A549 (cell line): ENCODE data around the gene SLC5A4.

Experiments used
- CBX2 ChIP-seq: fragments of 200-600 bp; sonication (generic); IDR thresholded peaks from 2 replicates; pipeline ENCODE4 v1.6.1; 2016; ENCODE audit warnings: low read depth, mild to moderate bottlenecking, borderline replicate concordance
- CTCF ChIP-seq: fragments of >200 bp; sonication (Bioruptor Twin); formaldehyde crosslinking; IDR thresholded peaks from 3 replicates; pipeline ENCODE4 v1.5.1; 2016
- ELK1 ChIP-seq: fragments of 150-350 bp; IDR thresholded peaks from 2 replicates; pipeline ENCODE4 v1.6.1; 2014; ENCODE audit warnings: low read depth, mild to moderate bottlenecking, low read length
- FOSL2 ChIP-seq, 2 experiments: fragments of 450-650 bp in 1 of 2; fragments of >200 bp in 1 of 2; sonication (Bioruptor Twin) in 1 of 2; formaldehyde crosslinking; IDR thresholded peaks; 2 replicates each; pipeline versions ENCODE4 v1.5.0 to v1.6.1; 2016 to 2020; ENCODE audit warnings: mild to moderate bottlenecking in 1 of 2, moderate library complexity in 1 of 2
- HDAC2 ChIP-seq: fragments of 200-600 bp; sonication (generic); IDR thresholded peaks from 2 replicates; pipeline ENCODE4 v1.6.1; 2016
- HOXA7 ChIP-seq: fragments of 250-450 bp; sonication (Bioruptor Pico); IDR thresholded peaks from 2 replicates; pipeline ENCODE4 v1.5.0; 2020; ENCODE audit warnings: mild to moderate bottlenecking, moderate library complexity
- JUNB ChIP-seq: fragments of >200 bp; sonication (Bioruptor Twin); formaldehyde crosslinking; IDR thresholded peaks from 2 replicates; pipeline ENCODE4 v1.6.1; 2016
- NFE2L2 ChIP-seq: fragments of 150-350 bp; conservative IDR thresholded peaks from 2 replicates; pipeline ENCODE4 v1.6.1; 2014; ENCODE audit warnings: low read length
- PHF8 ChIP-seq: fragments of 200-600 bp; sonication (generic); IDR thresholded peaks from 2 replicates; pipeline ENCODE4 v1.6.1; 2016; ENCODE audit warnings: low read depth, mild to moderate bottlenecking, antibody characterized with exemption, moderate library complexity, borderline replicate concordance
- POLR2A ChIP-seq: IDR thresholded peaks from 2 replicates; pipeline ENCODE4 v1.6.1; 2012; ENCODE audit warnings: mild to moderate bottlenecking, low read length
- ZNF302 ChIP-seq: fragments of 250-450 bp; sonication (Bioruptor Pico); IDR thresholded peaks from 2 replicates; pipeline ENCODE4 v1.9.0; 2021; ENCODE audit warnings: inconsistent platforms, mild to moderate bottlenecking, moderate library complexity

- TF ChIP-seq CBX2 (no peak), FOSL2 (IDR thresholded peaks at IDR 0.05) (no peak), FOSL2 (CRISPR knock-in tag; IDR thresholded peaks at IDR 0.05) (no peak), ZNF302 (CRISPR knock-in tag) (no peak), CTCF (no peak), NFE2L2 (no peak), PHF8 (no peak), HDAC2 (no peak), POLR2A (no peak), ELK1 (no peak), HOXA7 (CRISPR knock-in tag) (no peak), JUNB (no peak)
These were observed 55.8 kb downstream of the SLC5A4 start for GRCh38 chr22:32199341-32199740.
